ENCODE results near the gene SGCD.

DNA sequence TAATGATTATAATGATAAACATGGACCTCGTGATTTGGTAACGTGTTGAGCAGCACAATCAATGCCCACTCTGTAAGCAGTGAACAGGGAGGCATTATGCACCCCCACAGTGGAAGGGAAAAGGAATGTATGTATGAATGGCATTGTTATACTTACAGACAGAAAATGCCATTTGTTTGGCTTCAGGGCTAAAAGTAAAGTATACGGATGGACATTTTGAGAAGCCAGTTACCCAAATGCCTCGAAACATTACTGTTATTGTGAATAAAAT is 262.9 kb downstream of the SGCD start:
- TF ChIP-seq ESRRG (CRISPR knock-in tag; IDR thresholded peaks at IDR 0.05) (no peak), ZC3H10 (CRISPR knock-in tag; IDR thresholded peaks at IDR 0.05) (no peak), ISL1 (CRISPR knock-in tag; IDR thresholded peaks at IDR 0.05) (no peak), ARNTL (CRISPR knock-in tag; IDR thresholded peaks at IDR 0.05; ENCODE audit: borderline replicate concordance, low read depth) (no peak), ZNF8 (CRISPR knock-in tag; IDR thresholded peaks at IDR 0.05) (no peak), TOX (CRISPR knock-in tag; IDR thresholded peaks at IDR 0.05; ENCODE audit: borderline replicate concordance) (no peak)
